HepG2 (cell line): ENCODE data around the gene LYRM4. TPM values are rescaled to one million over a fixed set of nuclear protein-coding genes. Genes with fewer than 3 reads are reported as not detected.

Experiments
- BCL6 ChIP-seq: IDR thresholded peaks from 2 replicates; pipeline ENCODE4 v1.6.1; 2016; ENCODE audit warnings: missing genetic modification reagents, missing compliant biosample characterization
- CCDC6 ChIP-seq: sonication (generic); formaldehyde crosslinking; IDR thresholded peaks from 2 replicates; pipeline ENCODE4 v1.8.1; 2022; ENCODE audit warnings: mild to moderate bottlenecking, missing genetic modification reagents, moderate library complexity
- CENPX ChIP-seq: sonication (generic); formaldehyde crosslinking; IDR thresholded peaks from 2 replicates; pipeline ENCODE4 v1.9.0; 2021; ENCODE audit warnings: mild to moderate bottlenecking, missing genetic modification reagents, moderate library complexity
- FIP1L1 ChIP-seq: fragments of 200-400 bp; formaldehyde crosslinking; IDR thresholded peaks from 2 replicates; pipeline ENCODE4 v1.6.1; 2018; ENCODE audit warnings: low read depth, mild to moderate bottlenecking, low read length, moderate library complexity, borderline replicate concordance; ENCODE audit not compliant: insufficient read depth
- HNRNPH1 ChIP-seq: fragments of 200-400 bp; formaldehyde crosslinking; optimal IDR thresholded peaks from 2 replicates; pipeline ENCODE3; 2017; ENCODE audit warnings: mild to moderate bottlenecking, low read depth, low read length
- KLF9 ChIP-seq: IDR thresholded peaks from 2 replicates; pipeline ENCODE4 v1.6.1; 2016; ENCODE audit warnings: low read depth
- PHB2 ChIP-seq: fragments of 450-650 bp; IDR thresholded peaks from 2 replicates; pipeline ENCODE4 v1.6.1; 2018; ENCODE audit not compliant: partially characterized antibody
- POGZ ChIP-seq: sonication (generic); formaldehyde crosslinking; IDR thresholded peaks from 2 replicates; pipeline ENCODE4 v1.4.0; 2020; ENCODE audit warnings: mild to moderate bottlenecking, missing genetic modification reagents
- RBFOX2 ChIP-seq: fragments of 200-400 bp; formaldehyde crosslinking; IDR thresholded peaks from 2 replicates; pipeline ENCODE4 v1.6.1; 2017; ENCODE audit warnings: low read depth, mild to moderate bottlenecking, low read length
- SNAI1 ChIP-seq: sonication (generic); formaldehyde crosslinking; IDR thresholded peaks from 2 replicates; pipeline ENCODE4 v1.5.0; 2020; ENCODE audit warnings: mild to moderate bottlenecking, missing genetic modification reagents, borderline replicate concordance
- ZFX ChIP-seq: sonication (generic); formaldehyde crosslinking; IDR thresholded peaks from 2 replicates; pipeline ENCODE4 v1.4.0; 2020; ENCODE audit warnings: mild to moderate bottlenecking, low read depth, missing genetic modification reagents, moderate library complexity
- ZNF672 ChIP-seq: sonication (generic); formaldehyde crosslinking; IDR thresholded peaks from 2 replicates; pipeline ENCODE4 v1.8.1; 2022; ENCODE audit warnings: missing genetic modification reagents
- ZNF781 ChIP-seq: sonication (generic); formaldehyde crosslinking; IDR thresholded peaks from 2 replicates; pipeline ENCODE4 v1.5.1; 2020; ENCODE audit warnings: borderline replicate concordance, mild to moderate bottlenecking, missing genetic modification reagents; ENCODE audit errors: not compliant biosample characterization
- ZNF782 ChIP-seq: sonication (generic); formaldehyde crosslinking; IDR thresholded peaks from 2 replicates; pipeline ENCODE4 v1.4.0; 2020; ENCODE audit warnings: missing genetic modification reagents, mild to moderate bottlenecking, borderline replicate concordance
- polyA plus RNA-seq, 8 experiments: library from polyadenylated mRNA; depleted of rRNA in 3 of 8; stranded (reverse) in 7 of 8; unstranded in 1 of 8; fragments of >200 nt; fragmentation: Illumina TruSeq in 4 of 8; extraction: Trizol in 4 of 8; gene quantifications; 2 replicates each; pipeline versions ENCODE4 v1.2.1 to v1.2.3, GENCODE V29; 2011 to 2016; ENCODE audit warnings: low read depth in 4 of 8, missing spikeins in 1 of 8, mixed read lengths in 1 of 8; ENCODE audit not compliant: insufficient read depth in 1 of 8
- total RNA-seq, 5 experiments: library from RNA; depleted of rRNA; stranded (reverse); fragments of >200 nt; fragmentation: Illumina TruSeq; extraction: Trizol; gene quantifications; 2 replicates each; pipeline ENCODE4 v1.2.3, GENCODE V29; 2016; ENCODE audit warnings: low read depth in 1 of 5
- TF ChIP-seq, protein P1 (sequence below): sonication (generic); formaldehyde crosslinking; IDR thresholded peaks from 2 replicates; pipeline ENCODE4 v1.4.0; 2020; ENCODE audit warnings: missing genetic modification reagents
- TF ChIP-seq, protein P2 (sequence below): IDR thresholded peaks from 2 replicates; pipeline ENCODE4 v1.6.1; 2018; ENCODE audit warnings: missing genetic modification reagents
- TF ChIP-seq, protein P3 (sequence below): fragments of 450-650 bp; IDR thresholded peaks from 2 replicates; pipeline ENCODE4 v1.6.1; 2017; ENCODE audit warnings: mild to moderate bottlenecking
- TF ChIP-seq, protein P4 (sequence below): sonication (generic); formaldehyde crosslinking; IDR thresholded peaks from 2 replicates; pipeline ENCODE4 v1.5.1; 2020; ENCODE audit warnings: missing genetic modification reagents, mild to moderate bottlenecking, borderline replicate concordance
- TF ChIP-seq, protein P5 (sequence below): sonication (generic); formaldehyde crosslinking; IDR thresholded peaks from 2 replicates; pipeline ENCODE4 v1.4.0; 2020; ENCODE audit warnings: missing genetic modification reagents, mild to moderate bottlenecking, borderline replicate concordance

LYRM4 gene
- total and polyA plus RNA-seq, 2 of the 13 experiments (the other 11 are each of a cell fraction or from before 2014, with no cell fraction given), result 64.6 to 67.5 TPM

DNA sequence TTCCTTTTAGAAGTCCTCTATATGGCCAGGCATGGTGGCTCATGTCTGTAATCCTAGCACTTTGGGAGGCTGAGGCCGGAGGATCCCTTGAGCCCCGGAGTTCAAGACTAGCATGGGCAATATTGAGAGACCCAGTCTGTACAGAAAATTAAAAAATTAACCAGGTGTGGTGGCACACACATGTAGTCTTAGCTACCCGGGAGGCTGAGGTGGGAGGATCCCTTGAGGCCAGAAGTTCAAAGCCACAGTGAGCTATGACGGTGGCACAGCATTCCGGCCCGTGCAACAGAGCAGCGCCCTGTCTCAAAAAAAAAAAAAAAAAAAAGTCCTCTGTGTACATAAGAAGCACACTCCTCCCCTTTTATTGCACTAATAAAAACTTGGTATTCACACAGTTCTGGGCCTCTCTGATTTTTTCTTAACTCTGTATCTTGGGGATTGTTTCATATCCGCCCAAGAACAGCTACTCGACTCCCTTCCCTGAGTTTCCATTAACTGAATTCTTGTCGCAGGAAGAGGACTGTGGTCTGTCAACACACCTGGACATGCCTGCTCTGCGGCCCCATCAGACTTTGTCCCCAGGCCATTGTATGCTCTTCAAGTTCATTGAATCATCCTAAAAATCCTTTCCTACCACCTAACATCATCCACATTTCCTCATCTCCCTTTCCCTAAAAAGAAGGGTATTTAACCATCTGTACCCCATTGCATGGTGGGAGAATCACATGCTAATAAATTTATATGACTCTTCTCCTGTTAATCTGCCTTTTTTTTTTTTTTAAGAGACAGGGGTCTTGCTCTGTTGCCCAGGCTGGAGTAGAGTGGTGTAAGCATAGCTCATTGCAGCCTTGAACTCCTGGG, 201.5 kb downstream of the LYRM4 start (continued):
- TF ChIP-seq ZFX (CRISPR knock-in tag) (peak; percentile 68), ZNF781 (CRISPR knock-in tag) (peak; percentile 52), POGZ (CRISPR knock-in tag) (peak; percentile 96), CCDC6 (CRISPR knock-in tag) (peak; percentile 75; the same call in 1 of the 2 replicates), FIP1L1 (no peak), HNRNPH1 (no peak), SNAI1 (CRISPR knock-in tag) (no peak), ZNF672 (no peak), PHB2 (no peak), KLF9 (CRISPR knock-in tag) (no peak), CENPX (CRISPR knock-in tag) (no peak), ZNF782 (no peak), BCL6 (peak; percentile 90), RBFOX2 (no peak)
- TF ChIP-seq, protein P1, sequence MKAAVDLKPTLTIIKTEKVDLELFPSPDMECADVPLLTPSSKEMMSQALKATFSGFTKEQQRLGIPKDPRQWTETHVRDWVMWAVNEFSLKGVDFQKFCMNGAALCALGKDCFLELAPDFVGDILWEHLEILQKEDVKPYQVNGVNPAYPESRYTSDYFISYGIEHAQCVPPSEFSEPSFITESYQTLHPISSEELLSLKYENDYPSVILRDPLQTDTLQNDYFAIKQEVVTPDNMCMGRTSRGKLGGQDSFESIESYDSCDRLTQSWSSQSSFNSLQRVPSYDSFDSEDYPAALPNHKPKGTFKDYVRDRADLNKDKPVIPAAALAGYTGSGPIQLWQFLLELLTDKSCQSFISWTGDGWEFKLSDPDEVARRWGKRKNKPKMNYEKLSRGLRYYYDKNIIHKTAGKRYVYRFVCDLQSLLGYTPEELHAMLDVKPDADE (CRISPR knock-in tag), result no peak
- TF ChIP-seq, protein P2, sequence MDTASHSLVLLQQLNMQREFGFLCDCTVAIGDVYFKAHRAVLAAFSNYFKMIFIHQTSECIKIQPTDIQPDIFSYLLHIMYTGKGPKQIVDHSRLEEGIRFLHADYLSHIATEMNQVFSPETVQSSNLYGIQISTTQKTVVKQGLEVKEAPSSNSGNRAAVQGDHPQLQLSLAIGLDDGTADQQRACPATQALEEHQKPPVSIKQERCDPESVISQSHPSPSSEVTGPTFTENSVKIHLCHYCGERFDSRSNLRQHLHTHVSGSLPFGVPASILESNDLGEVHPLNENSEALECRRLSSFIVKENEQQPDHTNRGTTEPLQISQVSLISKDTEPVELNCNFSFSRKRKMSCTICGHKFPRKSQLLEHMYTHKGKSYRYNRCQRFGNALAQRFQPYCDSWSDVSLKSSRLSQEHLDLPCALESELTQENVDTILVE, result no peak
- TF ChIP-seq, protein P3, sequence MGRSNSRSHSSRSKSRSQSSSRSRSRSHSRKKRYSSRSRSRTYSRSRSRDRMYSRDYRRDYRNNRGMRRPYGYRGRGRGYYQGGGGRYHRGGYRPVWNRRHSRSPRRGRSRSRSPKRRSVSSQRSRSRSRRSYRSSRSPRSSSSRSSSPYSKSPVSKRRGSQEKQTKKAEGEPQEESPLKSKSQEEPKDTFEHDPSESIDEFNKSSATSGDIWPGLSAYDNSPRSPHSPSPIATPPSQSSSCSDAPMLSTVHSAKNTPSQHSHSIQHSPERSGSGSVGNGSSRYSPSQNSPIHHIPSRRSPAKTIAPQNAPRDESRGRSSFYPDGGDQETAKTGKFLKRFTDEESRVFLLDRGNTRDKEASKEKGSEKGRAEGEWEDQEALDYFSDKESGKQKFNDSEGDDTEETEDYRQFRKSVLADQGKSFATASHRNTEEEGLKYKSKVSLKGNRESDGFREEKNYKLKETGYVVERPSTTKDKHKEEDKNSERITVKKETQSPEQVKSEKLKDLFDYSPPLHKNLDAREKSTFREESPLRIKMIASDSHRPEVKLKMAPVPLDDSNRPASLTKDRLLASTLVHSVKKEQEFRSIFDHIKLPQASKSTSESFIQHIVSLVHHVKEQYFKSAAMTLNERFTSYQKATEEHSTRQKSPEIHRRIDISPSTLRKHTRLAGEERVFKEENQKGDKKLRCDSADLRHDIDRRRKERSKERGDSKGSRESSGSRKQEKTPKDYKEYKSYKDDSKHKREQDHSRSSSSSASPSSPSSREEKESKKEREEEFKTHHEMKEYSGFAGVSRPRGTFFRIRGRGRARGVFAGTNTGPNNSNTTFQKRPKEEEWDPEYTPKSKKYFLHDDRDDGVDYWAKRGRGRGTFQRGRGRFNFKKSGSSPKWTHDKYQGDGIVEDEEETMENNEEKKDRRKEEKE, result no peak
- TF ChIP-seq, protein P4, sequence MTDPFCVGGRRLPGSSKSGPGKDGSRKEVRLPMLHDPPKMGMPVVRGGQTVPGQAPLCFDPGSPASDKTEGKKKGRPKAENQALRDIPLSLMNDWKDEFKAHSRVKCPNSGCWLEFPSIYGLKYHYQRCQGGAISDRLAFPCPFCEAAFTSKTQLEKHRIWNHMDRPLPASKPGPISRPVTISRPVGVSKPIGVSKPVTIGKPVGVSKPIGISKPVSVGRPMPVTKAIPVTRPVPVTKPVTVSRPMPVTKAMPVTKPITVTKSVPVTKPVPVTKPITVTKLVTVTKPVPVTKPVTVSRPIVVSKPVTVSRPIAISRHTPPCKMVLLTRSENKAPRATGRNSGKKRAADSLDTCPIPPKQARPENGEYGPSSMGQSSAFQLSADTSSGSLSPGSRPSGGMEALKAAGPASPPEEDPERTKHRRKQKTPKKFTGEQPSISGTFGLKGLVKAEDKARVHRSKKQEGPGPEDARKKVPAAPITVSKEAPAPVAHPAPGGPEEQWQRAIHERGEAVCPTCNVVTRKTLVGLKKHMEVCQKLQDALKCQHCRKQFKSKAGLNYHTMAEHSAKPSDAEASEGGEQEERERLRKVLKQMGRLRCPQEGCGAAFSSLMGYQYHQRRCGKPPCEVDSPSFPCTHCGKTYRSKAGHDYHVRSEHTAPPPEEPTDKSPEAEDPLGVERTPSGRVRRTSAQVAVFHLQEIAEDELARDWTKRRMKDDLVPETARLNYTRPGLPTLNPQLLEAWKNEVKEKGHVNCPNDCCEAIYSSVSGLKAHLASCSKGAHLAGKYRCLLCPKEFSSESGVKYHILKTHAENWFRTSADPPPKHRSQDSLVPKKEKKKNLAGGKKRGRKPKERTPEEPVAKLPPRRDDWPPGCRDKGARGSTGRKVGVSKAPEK (CRISPR knock-in tag), result peak; percentile 97
- TF ChIP-seq, protein P5, sequence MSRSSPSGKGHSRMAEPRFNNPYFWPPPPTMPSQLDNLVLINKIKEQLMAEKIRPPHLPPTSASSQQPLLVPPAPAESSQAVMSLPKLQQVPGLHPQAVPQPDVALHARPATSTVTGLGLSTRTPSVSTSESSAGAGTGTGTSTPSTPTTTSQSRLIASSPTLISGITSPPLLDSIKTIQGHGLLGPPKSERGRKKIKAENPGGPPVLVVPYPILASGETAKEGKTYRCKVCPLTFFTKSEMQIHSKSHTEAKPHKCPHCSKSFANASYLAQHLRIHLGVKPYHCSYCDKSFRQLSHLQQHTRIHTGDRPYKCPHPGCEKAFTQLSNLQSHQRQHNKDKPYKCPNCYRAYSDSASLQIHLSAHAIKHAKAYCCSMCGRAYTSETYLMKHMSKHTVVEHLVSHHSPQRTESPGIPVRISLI, result peak; percentile 64; the same call in 1 of the 2 replicates
